ENCODE results near the gene PTPRK. TPM values are rescaled to one million over a fixed set of nuclear protein-coding genes. Genes with fewer than 3 reads are reported as not detected.
A peak's percentile ranks its signal among the peaks of the same experiment; 100 is the strongest.

PTPRK gene
- polyA plus RNA-seq, 1 experiment, result 37.8 TPM

GRCh38 chr6:128114164-128114563 lies 406.2 kb downstream of the PTPRK start:
- Histone ChIP-seq H3K9me3 (ENCODE audit: control insufficient read depth, insufficient read depth, low read length) (no peaks in the 10 kb centered on the region), H3K27ac (ENCODE audit: low read depth, low read length) (no peak overlapping the region), H3K4me3 (ENCODE audit: low read depth, low read length) (no peak overlapping the region), H3K27me3 (ENCODE audit: control insufficient read depth, insufficient read depth, low read length) (no peaks in the 10 kb centered on the region)
- no peak for TF ChIP-seq CTCF (IDR thresholded peaks at IDR 0.05; ENCODE audit: low read depth, low read length)
- CTCF ChIA-PET, result interaction anchor here (0.9 to 1.3 kb wide), 2 partner anchors 402 to 406 kb away, joined by 3 read pairs; partner anchors contain the start of gene PTPRK
- POLR2A ChIA-PET, result no interaction called here
- DNase-seq (ENCODE audit: low read depth, low spot score), result no peak

- no peak for DNase-seq (ENCODE audit: low read depth, low spot score)
- CTCF ChIA-PET, result no interaction called here
- no peaks in the 10 kb centered on the region for H3K9me3 ChIP-seq (ENCODE audit: control insufficient read depth, insufficient read depth, low read length)
- H3K27me3 ChIP-seq (ENCODE audit: control insufficient read depth, insufficient read depth, low read length), result no peaks in the 10 kb centered on the region
- POLR2A ChIA-PET, result no interaction called here
- H3K4me3 ChIP-seq (ENCODE audit: low read depth, low read length), result peak overlapping the region; percentile 5
- H3K27ac ChIP-seq (ENCODE audit: low read depth, low read length), result no peak overlapping the region
- TF ChIP-seq CTCF (IDR thresholded peaks at IDR 0.05; ENCODE audit: low read depth, low read length), result no peak
Observed at GRCh38 chr6:128112494-128112893, 407.9 kb downstream of the PTPRK start.

- Histone ChIP-seq H3K27ac (ENCODE audit: low read depth, low read length) (no peak overlapping the region), H3K27me3 (ENCODE audit: control insufficient read depth, insufficient read depth, low read length) (no peaks in the 10 kb centered on the region), H3K4me3 (ENCODE audit: low read depth, low read length) (no peak overlapping the region), H3K9me3 (ENCODE audit: control insufficient read depth, insufficient read depth, low read length) (no peaks in the 10 kb centered on the region)
- ChIA-PET CTCF (interaction anchor here (1.0 kb wide), 1 partner anchor 256 kb away, joined by 3 read pairs; no protein-coding TSS in a partner anchor), POLR2A (no interaction called here)
- TF ChIP-seq CTCF (IDR thresholded peaks at IDR 0.05; ENCODE audit: low read depth, low read length), result no peak
- DNase-seq (ENCODE audit: low read depth, low spot score), result no peak
Observed at GRCh38 chr6:128111096-128111495, 409.3 kb downstream of the PTPRK start.

- TF ChIP-seq CTCF (IDR thresholded peaks at IDR 0.05; ENCODE audit: low read depth, low read length), result no peak
- DNase-seq (ENCODE audit: low read depth, low spot score), result no peak
- no peak overlapping the region for H3K4me3 ChIP-seq (ENCODE audit: low read depth, low read length)
- ChIA-PET POLR2A (no interaction called here), CTCF (interaction anchor here (0.6 kb wide), 1 partner anchor 84 kb away, joined by 3 read pairs; no protein-coding TSS in a partner anchor)
- no peaks in the 10 kb centered on the region for H3K27me3 ChIP-seq (ENCODE audit: control insufficient read depth, insufficient read depth, low read length)
- H3K27ac ChIP-seq (ENCODE audit: low read depth, low read length), result no peak overlapping the region
- H3K9me3 ChIP-seq (ENCODE audit: control insufficient read depth, insufficient read depth, low read length), result no peaks in the 10 kb centered on the region
Observed at GRCh38 chr6:128107682-128108081, 412.7 kb downstream of the PTPRK start.

GRCh38 chr6:128099571-128100197 lies 420.7 kb downstream of the PTPRK start:
- Histone ChIP-seq H3K27ac (ENCODE audit: low read depth, low read length) (no peak overlapping the region), H3K9me3 (ENCODE audit: control insufficient read depth, insufficient read depth, low read length) (no peaks in the 10 kb centered on the region), H3K4me3 (ENCODE audit: low read depth, low read length) (no peak overlapping the region), H3K27me3 (ENCODE audit: control insufficient read depth, insufficient read depth, low read length) (no peaks in the 10 kb centered on the region)
- DNase-seq (ENCODE audit: low read depth, low spot score), result no peak
- POLR2A ChIA-PET, result no interaction called here
- no peak for TF ChIP-seq CTCF (IDR thresholded peaks at IDR 0.05; ENCODE audit: low read depth, low read length)
- CTCF ChIA-PET, result no interaction called here
